ENCODE results near the gene ZNF224. TPM values are rescaled to one million over a fixed set of nuclear protein-coding genes. Genes with fewer than 3 reads are reported as not detected.
A peak's percentile ranks its signal among the peaks of the same experiment; 100 is the strongest.

Gene ZNF224
- polyA plus RNA-seq, 1 experiment, result 13.2 TPM

- Histone ChIP-seq H3K36me3 (ENCODE audit: control insufficient read depth, insufficient read depth, low read length) (peaks cover 2% of the 10 kb centered on the region; the same call in 1 of the 2 replicates), H3K4me3 (ENCODE audit: low read depth, low read length) (peak overlapping the region; percentile 73), H3K27me3 (ENCODE audit: control insufficient read depth, insufficient read depth, low read length) (no peaks in the 10 kb centered on the region)
- CTCF ChIA-PET, result no interaction called here
- POLR2A ChIA-PET, result interaction anchor here (0.5 to 0.6 kb wide), 2 partner anchors 41 to 571 kb away, joined by 4 to 8 read pairs; partner anchors contain the start of gene PVR
- TF ChIP-seq, protein P1, sequence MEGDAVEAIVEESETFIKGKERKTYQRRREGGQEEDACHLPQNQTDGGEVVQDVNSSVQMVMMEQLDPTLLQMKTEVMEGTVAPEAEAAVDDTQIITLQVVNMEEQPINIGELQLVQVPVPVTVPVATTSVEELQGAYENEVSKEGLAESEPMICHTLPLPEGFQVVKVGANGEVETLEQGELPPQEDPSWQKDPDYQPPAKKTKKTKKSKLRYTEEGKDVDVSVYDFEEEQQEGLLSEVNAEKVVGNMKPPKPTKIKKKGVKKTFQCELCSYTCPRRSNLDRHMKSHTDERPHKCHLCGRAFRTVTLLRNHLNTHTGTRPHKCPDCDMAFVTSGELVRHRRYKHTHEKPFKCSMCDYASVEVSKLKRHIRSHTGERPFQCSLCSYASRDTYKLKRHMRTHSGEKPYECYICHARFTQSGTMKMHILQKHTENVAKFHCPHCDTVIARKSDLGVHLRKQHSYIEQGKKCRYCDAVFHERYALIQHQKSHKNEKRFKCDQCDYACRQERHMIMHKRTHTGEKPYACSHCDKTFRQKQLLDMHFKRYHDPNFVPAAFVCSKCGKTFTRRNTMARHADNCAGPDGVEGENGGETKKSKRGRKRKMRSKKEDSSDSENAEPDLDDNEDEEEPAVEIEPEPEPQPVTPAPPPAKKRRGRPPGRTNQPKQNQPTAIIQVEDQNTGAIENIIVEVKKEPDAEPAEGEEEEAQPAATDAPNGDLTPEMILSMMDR (IDR thresholded peaks at IDR 0.05; ENCODE audit: insufficient read depth, low read depth, low read length), result 0 out of 2 replicates have a peak, but pooled peaks have one; percentile 27
- DNase-seq (ENCODE audit: low read depth), result no peak
Measured at GRCh38 chr19:44072543-44073401, 21.4 kb upstream of the ZNF224 start.

GRCh38 chr19:44076325-44076724 is 17.8 kb upstream of the ZNF224 start:
- no peak for DNase-seq (ENCODE audit: low read depth)
- Histone ChIP-seq H3K4me3 (ENCODE audit: low read depth, low read length) (no peak overlapping the region), H3K27me3 (ENCODE audit: control insufficient read depth, insufficient read depth, low read length) (no peaks in the 10 kb centered on the region), H3K36me3 (ENCODE audit: control insufficient read depth, insufficient read depth, low read length) (peaks cover 4% of the 10 kb centered on the region)
- ChIA-PET CTCF (no interaction called here), POLR2A (no interaction called here)
- TF ChIP-seq, protein P1 (IDR thresholded peaks at IDR 0.05; ENCODE audit: insufficient read depth, low read depth, low read length), result no peak

DNA sequence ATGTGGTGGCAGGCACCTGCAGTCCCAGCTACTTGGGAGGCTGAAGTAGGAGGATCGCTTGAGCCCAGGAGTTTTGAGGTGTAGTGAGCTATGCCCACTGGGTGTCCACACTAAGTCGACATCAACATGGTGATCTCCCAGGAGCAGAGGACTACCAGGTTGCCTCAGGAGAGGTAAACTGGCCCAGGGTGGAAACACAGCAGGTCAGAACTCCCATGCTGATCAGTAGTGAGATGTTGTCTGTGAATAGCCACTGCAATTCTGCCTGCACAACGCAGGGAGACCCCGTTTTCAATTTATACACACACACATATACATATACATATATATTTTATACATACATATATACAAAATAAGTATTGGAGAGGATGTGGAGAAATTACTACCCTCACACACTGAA is 2.1 kb upstream of the ZNF224 start:
- TF ChIP-seq, protein P1 (IDR thresholded peaks at IDR 0.05; ENCODE audit: insufficient read depth, low read depth, low read length), result no peak
- CTCF ChIA-PET, result no interaction called here
- H3K4me3 ChIP-seq (ENCODE audit: low read depth, low read length), result no peak overlapping the region
- POLR2A ChIA-PET, result no interaction called here
- no peaks in the 10 kb centered on the region for H3K36me3 ChIP-seq (ENCODE audit: control insufficient read depth, insufficient read depth, low read length)
- H3K27me3 ChIP-seq (ENCODE audit: control insufficient read depth, insufficient read depth, low read length), result no peaks in the 10 kb centered on the region
- DNase-seq (ENCODE audit: low read depth), result no peak

GRCh38 chr19:44107751-44108150 is 13.6 kb downstream of the ZNF224 start:
- DNase-seq (ENCODE audit: low read depth), result no peak
- H3K4me3 ChIP-seq (ENCODE audit: low read depth, low read length), result no peak overlapping the region
- H3K36me3 ChIP-seq (ENCODE audit: control insufficient read depth, insufficient read depth, low read length), result peaks cover 8% of the 10 kb centered on the region
- H3K27me3 ChIP-seq (ENCODE audit: control insufficient read depth, insufficient read depth, low read length), result no peaks in the 10 kb centered on the region
- ChIA-PET CTCF (interaction anchor here (1.3 kb wide), 1 partner anchor 13 kb away, joined by 3 read pairs; no protein-coding TSS in a partner anchor), POLR2A (no interaction called here)
- TF ChIP-seq, protein P1 (IDR thresholded peaks at IDR 0.05; ENCODE audit: insufficient read depth, low read depth, low read length), result no peak

- no peaks in the 10 kb centered on the region for H3K27me3 ChIP-seq (ENCODE audit: control insufficient read depth, insufficient read depth, low read length)
- H3K4me3 ChIP-seq (ENCODE audit: low read depth, low read length), result no peak overlapping the region
- CTCF ChIA-PET, result no interaction called here
- POLR2A ChIA-PET, result no interaction called here
- DNase-seq (ENCODE audit: low read depth), result no peak
- H3K36me3 ChIP-seq (ENCODE audit: control insufficient read depth, insufficient read depth, low read length), result peaks cover 8% of the 10 kb centered on the region
- TF ChIP-seq, protein P1 (IDR thresholded peaks at IDR 0.05; ENCODE audit: insufficient read depth, low read depth, low read length), result no peak
Measured at GRCh38 chr19:44109458-44109857, 15.3 kb downstream of the ZNF224 start.

Measured in BJ (cell line).